Endothelial cell of hepatic sinusoid (primary cell): ENCODE data around the gene TXNL4A.
"Not testable (repeated sequence)": the region's sequence is repeated elsewhere in the genome, so short reads cannot be mapped to it uniquely, and the experiment has no call there.

ENCODE experiments used
- in situ Hi-C: cut with HindIII; loops from 2 replicates; pipeline ENCODE4 v1.10.0; 2017; ENCODE audit warnings: low sequenced_read_pairs

TXNL4A gene

DNA sequence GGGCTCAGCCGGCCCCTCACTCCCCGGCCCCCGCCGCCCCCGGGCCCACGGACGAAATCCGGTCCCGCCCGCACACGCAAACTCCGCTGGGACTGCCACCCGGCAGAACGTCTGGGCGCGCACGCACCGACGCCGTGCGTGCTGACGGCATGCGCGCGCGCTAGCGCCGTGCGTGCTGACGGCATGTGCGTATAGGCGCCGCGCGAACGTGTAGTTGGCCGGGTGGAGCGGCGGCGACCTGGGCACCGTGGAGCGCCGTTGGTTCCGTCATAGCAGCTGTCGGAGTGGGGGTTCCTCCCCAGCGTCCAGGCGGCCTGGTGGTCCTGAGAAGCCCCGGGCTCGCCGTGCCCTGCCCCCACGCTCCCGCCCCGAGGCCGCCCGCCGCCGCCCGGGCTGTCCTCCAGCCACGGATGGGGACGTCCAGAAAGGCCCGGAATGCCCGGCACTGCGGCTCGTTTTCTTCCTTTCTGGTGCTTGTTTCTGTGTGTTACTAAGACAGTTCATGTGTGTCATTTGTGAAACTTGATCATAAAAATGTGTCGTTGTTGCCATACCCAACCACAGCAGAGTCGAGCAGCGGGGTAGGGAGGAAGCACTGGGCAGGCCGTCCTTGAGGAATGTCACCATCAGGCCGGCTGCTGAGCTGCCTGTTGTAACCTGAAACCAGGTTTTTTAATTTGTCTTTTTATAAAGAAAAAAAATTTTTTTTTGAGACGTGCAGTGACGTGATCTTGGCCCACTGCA lies at the start of gene TXNL4A:
Gene TXNL4A, minus strand, starts transcription at position 113 of the 744 bp plus-strand sequence. CDS start 171 bp downstream, outside the sequence.
- in situ Hi-C loops: no loop called here

GRCh38 chr18:80037300-80037699 lies 48.9 kb upstream of the TXNL4A start:
- in situ Hi-C loops: no loop called here

DNA sequence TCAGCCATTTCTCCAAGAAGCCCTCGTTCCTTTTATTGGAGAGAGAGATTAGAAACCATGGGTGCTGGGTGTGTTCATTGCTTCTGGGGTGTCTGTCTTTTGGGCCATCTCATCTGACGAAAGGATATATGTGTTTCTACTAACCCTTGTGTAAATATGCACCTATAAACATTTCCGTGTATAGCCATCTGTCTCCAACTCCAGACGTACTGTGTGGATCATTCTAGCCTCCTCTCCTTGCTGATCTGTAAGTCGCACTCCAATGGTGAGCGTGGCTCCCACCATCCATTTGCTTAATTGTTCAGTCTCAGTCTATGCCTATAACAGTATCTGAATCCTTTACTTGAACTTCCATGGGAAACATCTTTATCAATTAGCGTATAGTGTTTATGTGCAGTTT lies 47.6 kb upstream of the TXNL4A start:
- in situ Hi-C loops: no loop called here

GRCh38 chr18:80034852-80035406 lies 46.6 kb upstream of the TXNL4A start:
- in situ Hi-C loops: no loop called here

DNA sequence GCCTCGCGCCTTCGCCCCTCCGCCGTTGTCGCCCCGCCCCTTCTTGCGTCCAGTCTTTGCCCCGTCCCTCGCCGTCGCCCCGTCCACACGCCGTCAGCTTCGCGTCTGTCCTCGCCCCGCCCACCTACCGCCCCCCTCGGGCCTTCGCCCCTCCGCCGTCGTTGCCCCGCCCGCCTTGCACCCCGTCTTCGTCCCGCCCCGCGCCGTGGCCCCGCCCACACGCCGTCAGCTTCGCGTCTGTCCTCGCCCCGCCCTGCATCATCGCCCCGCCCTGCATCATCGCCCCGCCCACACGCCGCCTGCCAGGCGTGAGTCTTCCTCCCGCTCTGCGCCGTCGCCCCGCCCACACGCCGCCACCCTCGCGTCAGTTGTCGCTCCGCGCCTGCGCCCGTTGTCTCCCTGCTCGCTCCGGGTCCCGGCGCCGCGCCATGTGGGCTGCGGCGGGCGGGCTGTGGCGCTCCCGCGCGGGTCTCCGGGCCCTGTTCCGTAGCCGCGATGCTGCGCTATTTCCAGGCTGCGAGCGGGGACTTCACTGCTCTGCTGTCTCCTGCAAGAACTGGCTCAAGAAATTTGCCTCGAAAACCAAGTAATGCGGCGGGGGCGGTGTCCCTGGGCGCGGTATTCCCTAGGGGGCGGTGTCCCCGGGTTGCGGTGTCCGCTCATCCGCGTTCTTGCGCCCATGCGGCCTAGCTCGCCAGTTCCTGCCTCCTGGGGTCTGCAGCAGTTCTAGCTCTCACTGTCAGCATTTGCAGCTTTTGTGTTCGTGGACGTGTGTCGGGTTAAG lies 45.9 kb upstream of the TXNL4A start, which contains the start of gene RBFA:
Gene RBFA, plus strand, starts transcription at position 367 of the 784 bp plus-strand sequence. Its CDS starts 62 bp downstream, at position 429.
- in situ Hi-C loops: no loop called here

- in situ Hi-C loops: no loop called here
These were observed 45.1 kb upstream of the TXNL4A start for GRCh38 chr18:80033181-80034067.

DNA sequence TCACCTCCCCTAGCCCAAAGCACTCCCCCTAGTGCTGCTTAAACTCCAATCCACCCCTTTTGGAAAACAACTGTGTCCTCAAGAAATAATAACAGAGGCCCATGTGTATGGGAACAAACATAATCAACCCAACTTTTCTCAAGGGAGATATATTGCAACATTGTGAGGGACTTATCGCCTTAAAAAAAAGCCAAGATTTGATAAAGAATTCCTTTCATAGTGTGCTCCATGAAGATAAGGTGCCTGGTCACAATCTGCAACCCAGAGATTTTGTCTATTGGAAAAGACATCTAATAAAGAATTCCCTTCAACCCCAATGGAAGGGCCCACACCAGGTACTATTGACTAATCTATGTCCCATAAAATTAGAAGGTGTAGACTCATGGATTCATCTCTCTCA lies 41.3 kb upstream of the TXNL4A start:
- in situ Hi-C loops: no loop called here

- in situ Hi-C loops: not testable (repeated sequence)
These were observed 39.4 kb upstream of the TXNL4A start for GRCh38 chr18:80027719-80028118.

- in situ Hi-C loops: no loop called here
These were observed 38.0 kb upstream of the TXNL4A start for GRCh38 chr18:80026363-80026762.

DNA sequence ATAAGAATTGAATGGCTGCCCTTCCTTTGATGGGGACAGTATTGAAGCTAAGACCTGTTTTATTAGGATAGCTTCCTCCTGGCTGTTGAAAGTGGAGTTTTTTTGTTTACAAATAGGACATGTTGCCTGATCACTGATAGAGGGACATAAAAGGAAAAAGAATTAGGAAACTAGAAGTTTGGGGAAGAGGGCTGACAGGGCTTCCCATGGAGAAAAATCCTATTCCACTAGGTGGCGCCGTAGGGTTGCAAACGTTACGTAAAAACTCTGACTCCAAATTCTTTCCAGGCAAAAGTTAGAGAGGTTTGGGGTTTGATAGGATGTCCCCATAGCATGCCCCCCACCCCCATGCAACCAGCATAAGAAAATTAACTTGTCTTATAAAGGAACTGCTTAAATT lies 34.8 kb upstream of the TXNL4A start:
- in situ Hi-C loops: loop anchor here (5.0 kb wide), 1 partner anchor 74 kb away; no protein-coding TSS in a partner anchor

- in situ Hi-C loops: loop anchor here (5.0 kb wide), 1 partner anchor 75 kb away; no protein-coding TSS in a partner anchor
These were observed 34.2 kb upstream of the TXNL4A start for GRCh38 chr18:80022613-80023012.

- in situ Hi-C loops: no loop called here
These were observed 24.4 kb upstream of the TXNL4A start for GRCh38 chr18:80012714-80013113.

- in situ Hi-C loops: not testable (repeated sequence)
These were observed 23.3 kb upstream of the TXNL4A start for GRCh38 chr18:80011496-80012137.

- in situ Hi-C loops: no loop called here
These were observed 22.2 kb upstream of the TXNL4A start for GRCh38 chr18:80010551-80010906.

DNA sequence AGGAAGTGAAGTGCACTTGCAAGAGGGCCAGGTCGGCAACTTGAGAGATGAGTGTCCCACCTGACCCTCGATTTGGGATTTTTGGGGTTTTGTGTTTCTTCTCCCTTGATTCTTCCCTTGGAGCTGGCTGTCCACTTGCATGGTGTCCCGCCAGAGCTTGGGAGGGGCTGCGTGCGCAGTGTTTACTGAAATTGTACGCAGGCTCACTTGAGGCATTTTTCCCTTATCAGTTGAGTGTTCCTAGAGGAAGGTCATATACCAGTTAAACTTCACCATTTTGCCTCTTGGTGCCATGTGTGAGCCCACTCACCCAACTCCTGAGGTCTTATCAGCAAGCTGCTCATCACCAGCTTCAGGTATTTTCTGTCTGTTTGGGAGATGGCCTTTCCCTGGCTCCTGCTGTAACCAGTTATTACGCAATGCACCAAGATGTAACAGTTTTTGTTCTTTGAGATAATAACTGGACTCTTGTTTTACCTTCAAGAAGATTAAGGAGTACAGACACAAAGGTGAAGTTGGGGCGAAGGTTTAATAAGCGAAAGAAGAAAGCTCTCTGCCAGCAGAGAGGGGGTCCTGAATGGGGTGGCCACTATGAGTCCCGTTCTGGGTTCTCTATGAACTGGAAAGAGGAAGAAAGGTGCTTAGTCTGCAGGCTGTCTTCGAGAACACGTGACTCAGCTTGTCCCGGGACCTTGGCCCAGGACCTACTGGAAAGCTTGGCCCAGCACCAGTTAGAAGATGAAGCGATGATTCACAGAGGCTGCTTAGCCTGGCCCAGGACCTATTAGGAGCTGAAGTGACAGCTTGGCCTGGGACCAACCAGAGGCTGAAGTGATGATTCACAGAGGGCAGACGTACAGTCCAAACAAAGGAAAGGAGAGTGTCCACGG lies 21.5 kb upstream of the TXNL4A start:
- in situ Hi-C loops: no loop called here

DNA sequence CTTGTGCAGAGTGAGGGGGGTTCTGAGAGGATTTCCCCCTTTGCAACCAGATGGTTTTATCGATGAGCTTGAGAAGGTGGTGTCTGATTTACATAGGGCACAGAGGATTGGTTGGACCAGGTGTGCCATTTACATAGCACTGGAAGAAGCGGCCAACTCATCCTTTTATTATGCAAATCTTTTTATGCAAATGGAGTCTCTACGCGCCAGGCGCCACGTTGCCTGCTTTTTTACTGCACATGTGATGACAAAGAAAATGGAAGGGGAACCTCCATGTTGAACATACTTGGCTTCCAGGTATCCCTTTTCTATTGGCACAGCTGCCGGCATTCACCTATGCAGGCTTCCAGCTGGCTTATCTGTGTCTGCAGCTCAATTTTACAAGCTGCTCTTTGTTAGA lies 18.4 kb upstream of the TXNL4A start:
- in situ Hi-C loops: no loop called here

DNA sequence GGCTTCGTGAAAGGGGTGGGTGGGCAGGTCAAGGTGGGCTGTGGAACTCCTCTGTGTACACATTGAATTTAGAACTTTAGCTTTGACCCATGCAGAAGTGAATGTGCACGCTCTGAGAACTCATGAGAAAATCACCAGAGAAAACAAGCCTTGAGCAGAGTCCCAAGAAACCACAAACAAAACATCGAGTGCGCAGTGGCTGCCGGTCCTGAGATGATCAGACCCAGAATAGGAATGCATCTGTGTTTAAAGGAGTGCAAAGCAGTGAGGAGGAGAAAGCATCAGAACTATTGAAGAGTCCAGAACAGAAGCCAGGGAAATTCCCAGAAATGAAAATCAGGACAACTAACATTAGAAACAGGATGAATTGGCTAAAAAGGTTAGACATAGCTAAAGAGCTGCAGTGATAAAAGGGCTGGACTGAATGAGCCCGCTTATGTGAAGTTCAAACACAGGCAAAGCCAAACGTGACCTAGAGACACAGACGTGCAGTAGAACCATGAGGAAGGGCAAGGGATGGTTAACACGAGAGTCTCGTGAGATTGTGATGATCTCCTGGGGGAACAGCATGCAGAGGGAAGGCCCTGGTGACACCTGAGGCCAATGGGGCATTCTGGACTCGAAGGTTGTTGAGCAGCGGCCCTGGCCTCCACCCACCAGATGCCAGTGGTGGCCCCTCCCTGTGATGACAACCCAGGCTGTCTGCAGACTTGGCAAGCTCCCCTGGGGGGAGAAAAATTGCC lies 16.4 kb upstream of the TXNL4A start:
- in situ Hi-C loops: no loop called here

DNA sequence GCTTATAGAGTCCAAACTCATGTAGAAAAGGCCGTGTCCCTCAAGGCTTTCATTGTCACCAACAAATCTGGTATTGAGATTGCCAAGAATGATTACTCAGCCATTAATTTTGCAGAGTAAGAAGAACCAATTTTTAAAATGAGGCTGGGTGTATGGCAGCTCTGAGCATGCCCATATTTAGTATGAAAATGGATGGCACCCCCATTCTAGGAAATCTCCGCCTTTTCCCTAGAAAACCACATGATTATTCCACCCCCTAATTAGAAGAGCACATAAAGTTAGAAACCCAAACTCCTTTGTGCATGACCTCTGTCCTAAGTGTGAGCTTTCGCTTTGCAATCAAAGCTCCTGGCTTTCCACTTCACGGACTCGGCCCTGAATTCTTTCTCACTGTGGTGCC lies 14.1 kb upstream of the TXNL4A start:
- in situ Hi-C loops: no loop called here

GRCh38 chr18:80000877-80001276 lies 12.5 kb upstream of the TXNL4A start:
- in situ Hi-C loops: no loop called here
